ENCODE data around the gene KCND1.
A peak's percentile ranks its signal among the peaks of the same experiment; 100 is the strongest.

Gene KCND1

GRCh38 chrX:48937054-48937907, 34.4 kb downstream of the KCND1 start:
- DNase-seq, result peak; percentile 94

- DNase-seq, result peak; percentile 67
These were observed 35.1 kb downstream of the KCND1 start for GRCh38 chrX:48936429-48937053.

- no peak for DNase-seq
These were observed 36.4 kb downstream of the KCND1 start for GRCh38 chrX:48935301-48935670.

- peak; percentile 65 for DNase-seq
These were observed 36.9 kb downstream of the KCND1 start for GRCh38 chrX:48934581-48935300.

GRCh38 chrX:48933757-48934156, 37.9 kb downstream of the KCND1 start:
- DNase-seq, result no peak

- no peak for DNase-seq
These were observed 43.8 kb downstream of the KCND1 start for GRCh38 chrX:48927736-48928382.

- DNase-seq, result no peak
These were observed 44.5 kb downstream of the KCND1 start for GRCh38 chrX:48927123-48927522.

- no peak for DNase-seq
These were observed 47.4 kb downstream of the KCND1 start for GRCh38 chrX:48924270-48924669.

GRCh38 chrX:48923771-48924170, 47.9 kb downstream of the KCND1 start:
- no peak for DNase-seq

- DNase-seq, result no peak
These were observed 50.9 kb downstream of the KCND1 start for GRCh38 chrX:48920718-48921104.

GRCh38 chrX:48919947-48920717, 51.5 kb downstream of the KCND1 start:
- peak; percentile 67 for DNase-seq

- DNase-seq, result no peak
These were observed 52.2 kb downstream of the KCND1 start for GRCh38 chrX:48919360-48919841.

GRCh38 chrX:48918643-48919340, 52.9 kb downstream of the KCND1 start, which contains the start of gene PIM2:
Gene PIM2 (minus strand): TSS chrX:48919024. CDS start chrX:48918834, 190 bp downstream.
- peak; percentile 90 for DNase-seq

- DNase-seq, result peak; percentile 67
These were observed 53.4 kb downstream of the KCND1 start for GRCh38 chrX:48918301-48918642.

- peak; percentile 95 for DNase-seq
These were observed 54.3 kb downstream of the KCND1 start for GRCh38 chrX:48917139-48918001.

- no peak for DNase-seq
These were observed 56.8 kb downstream of the KCND1 start for GRCh38 chrX:48914593-48915493.

GRCh38 chrX:48913605-48914366, 57.9 kb downstream of the KCND1 start:
- no peak for DNase-seq

GRCh38 chrX:48911412-48912182, 60.0 kb downstream of the KCND1 start, which contains the start of gene SLC35A2:
Gene SLC35A2 (minus strand): TSS chrX:48911646. CDS start chrX:48911636, 10 bp downstream.
- DNase-seq, result peak; percentile 93

Measured in activated CD8-positive, alpha-beta memory T cell treated with anti-CD3 and anti-CD28 coated beads for 24 hours (primary cell).